ENCODE data around the gene CHST5.
"Not testable (repeated sequence)": the region's sequence is repeated elsewhere in the genome, so short reads cannot be mapped to it uniquely, and the experiment has no call there.

CHST5 gene

GRCh38 chr16:75552951-75553350, 17.0 kb upstream of the CHST5 start:
- in situ Hi-C loops (cut with MboI; ENCODE audit: low sequenced_read_pairs): no loop called here

DNA sequence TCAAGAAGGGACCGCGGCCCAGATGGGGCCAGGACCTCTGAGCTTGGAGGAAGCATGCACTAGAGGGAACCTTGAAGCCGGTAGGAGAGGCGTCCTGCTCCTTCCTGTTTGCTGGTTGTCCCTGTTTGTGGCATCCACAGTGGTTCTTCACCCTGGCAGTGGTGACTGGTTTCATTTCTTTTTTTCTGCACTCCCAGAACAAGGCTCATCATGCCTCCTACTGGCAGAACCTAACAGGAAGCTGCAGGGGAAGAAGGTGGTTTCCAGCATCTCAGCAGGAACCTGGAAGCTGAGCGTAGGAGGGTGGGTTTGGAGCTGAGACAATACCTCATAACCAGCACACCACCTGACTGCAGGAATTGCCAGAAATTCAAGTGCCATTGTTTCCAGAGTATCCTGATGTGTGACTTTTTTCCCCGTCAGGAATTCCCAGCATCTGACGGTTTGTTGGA, 14.3 kb upstream of the CHST5 start:
- in situ Hi-C loops (cut with MboI; ENCODE audit: low sequenced_read_pairs): no loop called here

- in situ Hi-C loops (cut with MboI; ENCODE audit: low sequenced_read_pairs): not testable (repeated sequence)
Observed at GRCh38 chr16:75548456-75548855, 12.5 kb upstream of the CHST5 start.

DNA sequence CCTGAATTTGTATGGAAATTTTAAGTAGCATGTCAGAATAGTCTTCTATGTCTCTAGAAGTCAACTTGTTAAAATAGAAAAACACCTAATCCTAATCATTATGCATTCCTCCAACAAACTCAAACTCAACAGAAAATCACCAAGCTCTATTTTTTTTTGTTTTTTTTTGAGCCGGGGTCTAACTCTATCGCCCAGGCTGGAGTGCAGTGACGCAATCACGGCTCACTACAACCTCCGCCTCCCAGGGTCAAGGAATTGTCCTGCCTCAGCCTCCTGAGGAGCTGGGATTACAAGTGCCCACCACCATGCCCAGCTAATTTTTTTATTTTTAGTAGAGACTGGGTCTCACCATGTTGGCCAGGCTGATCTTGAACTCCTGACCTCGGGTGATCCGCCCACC, 10.4 kb upstream of the CHST5 start:
- in situ Hi-C loops (cut with MboI; ENCODE audit: low sequenced_read_pairs): no loop called here

GRCh38 chr16:75545879-75546278, 10.0 kb upstream of the CHST5 start:
- in situ Hi-C loops (cut with MboI; ENCODE audit: low sequenced_read_pairs): not testable (repeated sequence)

- in situ Hi-C loops (cut with MboI; ENCODE audit: low sequenced_read_pairs): not testable (repeated sequence)
Observed at GRCh38 chr16:75542462-75542861, 6.6 kb upstream of the CHST5 start.

DNA sequence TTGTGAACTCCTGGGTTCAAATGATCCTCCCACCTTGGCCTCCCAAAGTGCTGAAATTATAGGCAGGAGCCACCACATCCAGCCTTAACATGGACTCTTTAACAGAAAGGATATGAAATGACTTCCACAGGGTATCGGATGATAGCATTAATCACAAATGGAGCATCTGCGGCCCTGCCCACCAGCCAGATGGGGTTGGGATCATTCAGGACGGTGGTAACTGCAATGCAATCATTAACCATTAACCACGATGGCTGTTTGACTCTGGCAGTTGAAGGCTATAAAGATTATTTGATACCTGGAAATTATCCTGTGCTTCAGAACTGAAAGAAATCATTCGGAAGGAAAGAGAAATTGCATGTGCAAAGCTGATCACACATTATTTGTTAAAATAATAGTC, 5.3 kb upstream of the CHST5 start:
- in situ Hi-C loops (cut with MboI; ENCODE audit: low sequenced_read_pairs): no loop called here

- in situ Hi-C loops (cut with MboI; ENCODE audit: low sequenced_read_pairs): not testable (repeated sequence)
Observed at GRCh38 chr16:75538882-75539565, 3.1 kb upstream of the CHST5 start.

DNA sequence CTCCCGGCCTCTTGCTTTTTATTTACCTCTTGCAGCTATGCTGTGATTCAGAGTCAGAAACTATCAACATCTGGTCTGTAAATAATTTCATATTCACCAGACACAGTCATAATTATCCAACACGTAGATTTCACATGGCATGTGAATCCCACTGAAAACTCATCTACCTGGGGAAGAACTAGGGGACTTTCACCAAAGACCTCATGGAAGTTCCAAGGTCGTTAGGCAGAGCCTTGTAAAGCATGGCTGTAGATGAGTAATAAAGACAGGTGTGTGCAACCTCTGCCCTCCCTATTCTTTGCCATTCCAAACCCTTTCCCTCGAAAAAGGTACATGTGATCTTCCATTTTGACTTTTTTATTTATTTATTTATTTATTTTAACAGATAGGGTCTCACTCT, 1.9 kb upstream of the CHST5 start:
- in situ Hi-C loops (cut with MboI; ENCODE audit: low sequenced_read_pairs): no loop called here

DNA sequence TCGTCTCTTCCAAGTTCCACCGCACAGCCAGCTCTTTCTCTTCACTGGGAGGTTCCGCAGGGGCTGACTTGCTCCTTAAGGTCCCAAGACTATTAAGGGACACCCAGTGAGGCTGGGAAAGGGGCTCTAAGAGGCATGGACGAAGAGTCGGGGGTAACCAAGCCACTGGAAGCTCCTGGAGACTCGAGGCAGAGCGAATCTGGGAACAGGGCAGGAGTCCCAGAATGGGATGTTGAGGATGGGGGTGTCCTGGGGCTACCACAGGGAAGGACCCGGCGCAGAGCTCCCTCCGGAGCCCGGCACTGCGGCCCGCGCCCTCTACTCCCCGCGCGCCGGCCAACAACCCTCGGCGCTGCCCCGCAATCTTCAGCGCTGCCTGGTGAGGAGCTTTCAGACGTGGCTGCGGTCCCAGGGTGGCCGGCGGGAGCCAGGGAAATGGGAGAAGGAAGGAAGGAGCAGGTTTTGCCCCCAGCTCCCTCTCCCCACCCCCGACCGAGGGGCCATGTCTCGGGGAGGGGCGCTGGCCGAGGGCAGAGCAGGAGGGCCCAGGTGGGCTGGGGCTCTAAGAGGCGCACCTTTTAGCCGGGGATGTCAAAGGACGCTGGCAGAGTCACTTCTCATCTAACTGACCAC, 581 bp downstream of the CHST5 start:
- in situ Hi-C loops (cut with MboI; ENCODE audit: low sequenced_read_pairs): no loop called here

DNA sequence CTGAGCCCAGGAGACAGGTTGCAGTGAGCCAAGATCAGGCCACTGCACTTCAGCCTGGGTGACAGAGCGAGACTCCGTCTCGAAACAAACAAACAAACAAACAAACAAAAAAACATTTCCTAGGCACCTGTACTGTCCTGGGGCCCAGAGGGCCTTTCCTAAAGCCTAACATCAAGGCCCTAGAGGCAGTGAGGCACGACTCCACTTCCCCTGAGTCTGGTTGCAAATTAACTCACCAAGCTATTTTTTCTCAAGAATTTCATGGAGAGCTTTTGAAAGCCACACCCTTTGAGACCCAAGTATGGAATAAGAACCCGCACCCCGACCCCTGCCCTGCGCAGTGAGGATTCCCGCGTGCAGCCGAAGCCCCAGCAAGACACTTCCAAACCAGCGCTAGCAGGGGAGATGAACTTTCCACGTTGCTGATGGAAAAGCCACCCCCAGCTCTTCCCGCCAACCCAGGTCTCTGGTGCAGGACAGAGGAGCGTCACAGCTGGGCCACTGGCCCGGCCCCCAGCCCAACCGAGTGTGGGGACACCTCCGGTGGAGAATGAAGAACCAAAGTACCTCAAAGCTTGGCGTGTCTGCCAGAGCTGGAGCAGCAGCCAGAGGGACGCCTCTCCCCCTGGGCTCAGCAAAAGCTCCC, 1.2 kb downstream of the CHST5 start:
- in situ Hi-C loops (cut with MboI; ENCODE audit: low sequenced_read_pairs): no loop called here

DNA sequence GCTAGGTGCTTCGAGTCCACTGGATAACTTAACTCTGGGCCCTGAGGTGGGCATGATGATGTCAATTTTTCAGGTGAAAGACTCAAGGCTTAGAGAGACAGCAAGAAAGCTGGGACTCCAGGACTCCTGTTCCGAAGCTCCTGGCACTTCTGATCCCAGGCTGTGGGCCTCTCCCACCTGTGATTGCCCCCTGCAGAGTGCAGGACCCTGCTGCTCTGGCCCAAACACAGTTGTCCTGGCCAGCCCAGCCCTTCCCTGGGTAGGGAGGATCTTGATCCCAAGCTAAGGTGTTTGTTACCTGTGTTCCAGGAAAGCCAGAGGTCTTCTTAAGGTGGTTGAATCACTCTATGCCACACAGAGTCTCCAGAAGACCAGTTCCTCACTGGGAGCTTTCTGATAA, 3.1 kb downstream of the CHST5 start:
- in situ Hi-C loops (cut with MboI; ENCODE audit: low sequenced_read_pairs): no loop called here

DNA sequence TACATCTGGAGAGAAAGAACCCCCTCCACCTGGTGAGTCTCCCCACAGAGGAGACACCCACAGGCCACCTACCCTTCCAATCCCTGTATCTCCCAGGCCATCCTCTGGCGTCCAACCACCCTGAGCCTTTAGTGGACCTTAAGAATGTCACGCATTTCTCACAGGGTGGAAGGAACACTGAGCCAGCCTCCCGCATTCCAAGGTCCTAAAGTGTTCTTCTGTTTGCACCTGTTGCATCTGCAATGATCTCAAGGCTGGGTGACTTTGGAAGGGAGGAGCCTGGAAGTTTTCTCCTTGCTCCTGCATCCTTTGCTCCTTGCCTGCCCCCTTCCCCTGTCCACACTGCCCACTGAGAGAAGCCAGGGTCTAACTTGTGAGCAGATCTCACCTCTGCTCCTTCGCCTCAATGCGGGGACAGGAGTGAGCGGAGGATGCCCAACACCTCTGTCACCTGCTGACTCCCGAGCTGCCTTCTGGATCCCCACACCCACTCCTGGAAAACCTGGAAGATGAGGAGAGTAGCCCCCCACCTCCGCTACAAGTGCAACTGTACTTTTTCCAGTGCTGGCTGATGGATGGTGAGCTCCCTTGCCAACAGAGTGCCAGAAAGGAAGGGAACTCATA, 3.7 kb downstream of the CHST5 start:
- in situ Hi-C loops (cut with MboI; ENCODE audit: low sequenced_read_pairs): no loop called here

DNA sequence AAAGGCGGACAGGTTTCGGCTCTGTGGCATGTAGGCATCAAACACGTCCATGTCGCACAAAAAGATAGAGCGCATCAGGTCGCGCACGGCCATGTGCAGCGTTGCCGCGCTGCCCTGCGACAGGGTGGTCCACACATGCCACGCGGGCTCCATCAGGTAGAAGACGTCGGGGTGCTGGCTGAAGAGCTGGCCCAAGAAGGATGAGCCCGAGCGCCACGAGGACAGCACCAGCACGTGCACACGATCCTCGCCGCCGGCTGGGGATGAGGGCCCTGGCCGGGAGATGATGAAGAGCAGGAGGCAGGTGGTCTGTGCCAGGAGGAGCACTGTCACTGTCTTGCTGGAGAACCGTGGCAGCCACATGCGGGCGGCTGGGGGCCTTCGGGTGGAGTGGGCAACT, 5.9 kb downstream of the CHST5 start:
- in situ Hi-C loops (cut with MboI; ENCODE audit: low sequenced_read_pairs): no loop called here

- in situ Hi-C loops (cut with MboI; ENCODE audit: low sequenced_read_pairs): no loop called here
Observed at GRCh38 chr16:75529056-75529905, 6.6 kb downstream of the CHST5 start.

- in situ Hi-C loops (cut with MboI; ENCODE audit: low sequenced_read_pairs): no loop called here
Observed at GRCh38 chr16:75527825-75528299, 8.0 kb downstream of the CHST5 start.

- in situ Hi-C loops (cut with MboI; ENCODE audit: low sequenced_read_pairs): no loop called here
Observed at GRCh38 chr16:75526032-75526790, 9.7 kb downstream of the CHST5 start.

GRCh38 chr16:75519175-75519574, 16.7 kb downstream of the CHST5 start:
- in situ Hi-C loops (cut with MboI; ENCODE audit: low sequenced_read_pairs): no loop called here

DNA sequence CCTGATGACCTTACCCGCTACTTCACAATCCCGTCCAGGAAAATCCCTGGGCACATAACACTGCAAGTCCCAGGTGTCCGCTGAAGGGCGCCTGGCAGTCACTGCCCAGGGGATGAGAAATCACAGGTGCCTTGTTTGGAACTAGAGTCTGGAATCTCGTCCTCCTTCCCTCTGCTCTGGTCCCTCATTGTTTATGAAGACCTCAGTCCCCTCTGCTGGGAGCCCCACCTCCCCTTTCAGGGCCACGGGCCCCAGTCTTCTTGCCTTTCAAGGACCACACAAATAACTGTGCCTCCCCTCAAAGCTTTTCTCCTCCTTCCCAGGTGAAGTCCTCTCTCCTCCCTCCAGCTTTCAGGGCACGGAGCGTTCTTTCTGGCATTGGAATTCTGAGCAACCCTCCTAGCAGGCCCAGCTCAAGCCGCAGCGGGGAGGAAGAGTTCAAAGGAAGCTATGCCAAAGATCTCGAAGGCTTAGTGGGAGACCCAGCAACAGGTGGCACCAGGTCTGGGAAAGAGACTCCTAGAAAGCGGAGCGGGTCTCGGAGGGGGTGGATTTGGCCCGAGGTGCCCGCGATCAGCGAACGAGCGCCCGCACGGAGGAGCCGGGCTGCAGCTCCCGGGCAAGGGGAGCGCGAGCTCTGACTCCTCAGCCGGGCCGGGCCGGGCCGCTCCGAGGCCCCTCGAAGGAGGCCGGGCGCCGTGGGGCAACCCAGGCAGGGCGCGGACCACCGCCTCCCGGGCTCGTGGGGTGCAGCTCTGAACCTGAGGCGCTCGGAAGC, 19.5 kb downstream of the CHST5 start:
- in situ Hi-C loops (cut with MboI; ENCODE audit: low sequenced_read_pairs): not testable (repeated sequence)
